Activated CD4-positive, alpha-beta T cell treated with anti-CD3 and anti-CD28 coated beads for 36 hours (primary cell): ENCODE measurements around the gene ASNS. TPM values are rescaled to one million over a fixed set of nuclear protein-coding genes. Genes with fewer than 3 reads are reported as not detected.
"Not testable (repeated sequence)": the region's sequence is repeated elsewhere in the genome, so short reads cannot be mapped to it uniquely, and the experiment has no call there.

ENCODE experiments used
- ATAC-seq: fragments of 200-7000 bp; cut with Tn5 transposase; one replicate; pipeline ENCODE4 v1.10.0; 2021; ENCODE audit warnings: mild to moderate bottlenecking, moderate library complexity
- CTCF ChIA-PET: fragments of 350-600 bp; sonication (Branson Sonifier 250); formaldehyde crosslinking; loops from one replicate; lab custom pipeline; 2021; ENCODE audit warnings: antibody characterized with exemption; lab: Charles Lee
- POLR2A ChIA-PET: fragments of 350-600 bp; sonication (Branson Sonifier 250); formaldehyde crosslinking; loops from one replicate; lab custom pipeline; 2021; ENCODE audit warnings: antibody characterized with exemption, inconsistent platforms; lab: Charles Lee
- DNase-seq: peaks from one replicate; pipeline ENCODE4 v3.0.0-alpha.2; 2020
- H3K27ac Mint-ChIP-seq: one replicate; pipeline ENCODE4 v1.8.0; 2021; ENCODE audit warnings: mixed read lengths
- H3K27me3 Mint-ChIP-seq: one replicate; pipeline ENCODE4 v1.8.0; 2021; ENCODE audit warnings: mixed read lengths
- H3K36me3 Mint-ChIP-seq: one replicate; pipeline ENCODE4 v1.8.0; 2021; ENCODE audit warnings: low read depth, mixed read lengths
- H3K4me1 Mint-ChIP-seq: one replicate; pipeline ENCODE4 v1.8.0; 2021; ENCODE audit warnings: mixed read lengths
- H3K4me3 Mint-ChIP-seq: one replicate; pipeline ENCODE4 v1.8.0; 2021; ENCODE audit warnings: mild to moderate bottlenecking, moderate library complexity, mixed read lengths
- H3K9me3 Mint-ChIP-seq: one replicate; pipeline ENCODE4 v1.8.0; 2021; ENCODE audit warnings: low read depth, mixed read lengths
- intact Hi-C, 2 experiments: fragments of 100-400 bp; cut with DNase I in 1 of 2; cut with micrococcal nuclease in 1 of 2; formaldehyde crosslinking; loops; one replicate each; pipeline versions ENCODE4 v1.14.2 to v1.15.1; 2022 to 2024; cut with DNase I, micrococcal nuclease
- total RNA-seq, 2 experiments: library from RNA; stranded (reverse); gene quantifications; one replicate each; pipeline ENCODE4 v1.2.3, GENCODE V29; 2021

ASNS gene
- total RNA-seq, 2 experiments from 2014 or later: 228 to 247 TPM

DNA sequence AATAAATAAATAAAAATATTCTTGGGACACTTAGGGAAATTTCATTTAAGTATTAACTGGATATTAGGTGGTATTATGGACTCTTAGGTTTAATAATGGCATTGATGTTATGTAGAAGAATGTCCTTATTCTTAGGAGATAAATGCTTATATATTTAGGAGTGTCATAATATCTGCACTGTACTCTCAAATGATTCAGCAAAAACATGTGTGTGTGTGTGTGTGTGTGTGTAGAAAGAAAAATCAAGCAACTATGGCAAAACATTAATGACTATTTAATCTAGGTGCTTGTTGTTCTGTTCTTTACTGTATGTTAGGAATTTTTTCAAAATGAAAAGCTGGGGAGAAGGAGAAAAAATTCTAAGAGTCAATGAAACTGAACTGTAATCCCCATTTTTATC, 3.9 kb downstream of the ASNS start:
- Mint-ChIP-seq H3K27ac (no peak overlapping the region), H3K27me3 (no peaks in the 10 kb centered on the region), H3K36me3 (peaks cover 56% of the 10 kb centered on the region), H3K4me3 (no peak overlapping the region), H3K9me3 (no peaks in the 10 kb centered on the region), H3K4me1 (peaks cover 23% of the 10 kb centered on the region)
- POLR2A ChIA-PET: no interaction called here
- ATAC-seq (no peak), DNase-seq (no peak)
- intact Hi-C loops: no loop called here
- CTCF ChIA-PET: interaction anchor here (0.6 kb wide), 1 partner anchor 131 kb away, joined by 3 read pairs; no protein-coding TSS in a partner anchor

GRCh38 chr7:97865104-97865503, 7.1 kb downstream of the ASNS start:
- CTCF ChIA-PET: no interaction called here
- intact Hi-C loops: no loop called here

GRCh38 chr7:97859606-97860204, 12.5 kb downstream of the ASNS start:
- Mint-ChIP-seq H3K27ac (no peak overlapping the region), H3K36me3 (peaks cover 72% of the 10 kb centered on the region), H3K9me3 (no peaks in the 10 kb centered on the region), H3K4me3 (no peak overlapping the region), H3K27me3 (no peaks in the 10 kb centered on the region), H3K4me1 (peaks cover 9% of the 10 kb centered on the region)
- no peak for DNase-seq
- intact Hi-C loops: no loop called here
- no peak for ATAC-seq
- POLR2A ChIA-PET: no interaction called here
- CTCF ChIA-PET: no interaction called here

More at GRCh38 chr7:97865104-97865503, 7.1 kb downstream of the ASNS start:
- no peaks in the 10 kb centered on the region for H3K9me3 Mint-ChIP-seq
- H3K27me3 Mint-ChIP-seq: no peaks in the 10 kb centered on the region
- ATAC-seq (no peak), DNase-seq (no peak)
- peaks cover 18% of the 10 kb centered on the region for H3K4me1 Mint-ChIP-seq
- no peak overlapping the region for H3K4me3 Mint-ChIP-seq
- POLR2A ChIA-PET: no interaction called here
- H3K27ac Mint-ChIP-seq: no peak overlapping the region
- H3K36me3 Mint-ChIP-seq: peaks cover 71% of the 10 kb centered on the region

DNA sequence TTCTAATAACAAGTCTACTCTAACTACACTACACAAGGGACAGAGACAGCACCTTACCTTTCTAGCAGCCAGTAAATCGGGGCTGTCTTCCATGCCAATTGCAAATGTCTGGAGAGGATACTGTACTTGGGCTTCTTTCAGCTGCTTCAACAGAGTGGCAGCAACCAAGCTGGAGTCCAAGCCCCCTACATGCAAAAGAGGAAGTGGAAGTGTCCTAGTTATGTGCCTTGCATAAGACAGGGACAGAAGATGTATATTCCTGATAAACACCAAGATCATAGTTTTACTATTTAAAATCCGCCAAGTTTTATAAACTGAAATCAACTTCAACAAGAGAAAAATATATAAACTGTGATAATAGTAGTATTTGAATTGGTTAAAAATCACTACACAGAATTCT, 14.0 kb downstream of the ASNS start:
- Mint-ChIP-seq H3K4me1 (peaks cover 4% of the 10 kb centered on the region), H3K27ac (no peak overlapping the region), H3K36me3 (peaks cover 76% of the 10 kb centered on the region), H3K4me3 (no peak overlapping the region), H3K9me3 (no peaks in the 10 kb centered on the region), H3K27me3 (no peaks in the 10 kb centered on the region)
- intact Hi-C loops: no loop called here
- no peak for ATAC-seq
- DNase-seq: no peak
- POLR2A ChIA-PET: no interaction called here
- CTCF ChIA-PET: interaction anchor here (0.5 to 1.2 kb wide), 3 partner anchors 120 to 1761 kb away, joined by 3 to 4 read pairs (median 3); no protein-coding TSS in a partner anchor

DNA sequence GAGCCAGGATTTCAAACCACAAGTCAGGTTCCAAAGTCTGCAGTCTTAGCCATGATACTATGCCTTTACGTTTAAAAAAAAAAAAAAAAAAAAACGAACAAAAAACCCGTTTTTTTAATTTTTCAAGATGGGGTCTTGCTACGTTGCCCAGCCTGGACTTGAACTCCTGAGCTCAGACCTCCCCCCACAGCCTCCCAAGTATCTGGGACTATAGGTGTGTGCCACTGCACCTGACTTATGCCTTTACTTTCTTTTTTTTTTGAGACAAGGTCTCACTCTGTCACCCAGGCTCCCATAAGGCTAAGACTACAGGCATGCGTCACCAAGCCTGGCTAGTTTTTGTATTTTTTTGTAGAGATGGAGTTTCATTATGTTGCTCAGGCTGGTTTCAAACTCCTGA, 14.7 kb downstream of the ASNS start:
- DNase-seq (no peak), ATAC-seq (no peak)
- POLR2A ChIA-PET: no interaction called here
- CTCF ChIA-PET: interaction anchor here (0.6 to 1.4 kb wide), 2 partner anchors 9 to 10 kb away, joined by 3 to 5 read pairs; no protein-coding TSS in a partner anchor
- Mint-ChIP-seq H3K4me1 (peaks cover 3% of the 10 kb centered on the region), H3K27ac (no peak overlapping the region), H3K9me3 (no peaks in the 10 kb centered on the region), H3K27me3 (no peaks in the 10 kb centered on the region), H3K36me3 (peaks cover 74% of the 10 kb centered on the region), H3K4me3 (no peak overlapping the region)
- intact Hi-C loops: no loop called here

- Mint-ChIP-seq H3K36me3 (peaks cover 52% of the 10 kb centered on the region), H3K4me3 (no peak overlapping the region), H3K9me3 (no peaks in the 10 kb centered on the region), H3K4me1 (no peaks in the 10 kb centered on the region), H3K27ac (no peak overlapping the region), H3K27me3 (no peaks in the 10 kb centered on the region)
- ATAC-seq (no peak), DNase-seq (no peak)
- ChIA-PET POLR2A (no interaction called here), CTCF (no interaction called here)
- intact Hi-C loops: no loop called here
Observed at GRCh38 chr7:97851683-97852082, 20.5 kb downstream of the ASNS start.

DNA sequence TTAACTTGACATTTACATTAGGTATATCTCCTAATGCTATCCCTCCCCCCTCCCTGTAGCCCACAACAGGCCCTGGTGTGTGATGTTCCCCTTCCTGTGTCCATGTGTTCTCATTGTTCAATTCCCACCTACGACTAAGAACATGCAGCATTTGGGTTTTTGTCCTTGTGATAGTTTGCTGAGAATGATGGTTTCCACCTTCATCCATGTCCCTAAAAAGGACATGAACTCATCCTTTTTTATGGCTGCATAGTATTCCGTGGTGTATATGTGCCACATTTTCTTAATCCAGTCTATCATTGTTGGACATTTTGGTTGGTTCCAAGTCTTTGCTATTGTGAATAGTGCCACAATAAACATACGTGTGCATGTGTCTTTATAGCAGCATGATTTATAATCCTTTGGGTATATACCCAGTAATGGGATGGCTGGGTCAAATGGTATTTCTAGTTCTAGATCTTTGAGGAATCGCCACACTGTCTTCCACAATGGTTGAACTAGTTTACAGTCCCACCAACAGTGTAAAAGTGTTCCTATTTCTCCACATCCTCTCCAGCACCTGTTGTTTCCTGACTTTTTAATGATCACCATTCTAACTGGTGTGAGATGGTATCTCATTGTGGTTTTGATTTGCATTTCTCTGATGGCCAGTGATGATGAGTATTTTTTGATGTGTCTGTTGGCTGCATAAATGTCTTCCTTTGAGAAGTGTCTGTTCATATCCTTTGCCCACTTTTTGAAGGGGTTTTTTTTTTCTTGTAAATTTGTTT, 21.8 kb downstream of the ASNS start:
- H3K4me3 Mint-ChIP-seq, CTCF ChIA-PET, ATAC-seq, H3K27me3 Mint-ChIP-seq, DNase-seq, H3K4me1 Mint-ChIP-seq, intact Hi-C loops, H3K9me3 Mint-ChIP-seq, H3K27ac Mint-ChIP-seq, POLR2A ChIA-PET: not testable (repeated sequence)
- peaks cover 43% of the 10 kb centered on the region for H3K36me3 Mint-ChIP-seq

DNA sequence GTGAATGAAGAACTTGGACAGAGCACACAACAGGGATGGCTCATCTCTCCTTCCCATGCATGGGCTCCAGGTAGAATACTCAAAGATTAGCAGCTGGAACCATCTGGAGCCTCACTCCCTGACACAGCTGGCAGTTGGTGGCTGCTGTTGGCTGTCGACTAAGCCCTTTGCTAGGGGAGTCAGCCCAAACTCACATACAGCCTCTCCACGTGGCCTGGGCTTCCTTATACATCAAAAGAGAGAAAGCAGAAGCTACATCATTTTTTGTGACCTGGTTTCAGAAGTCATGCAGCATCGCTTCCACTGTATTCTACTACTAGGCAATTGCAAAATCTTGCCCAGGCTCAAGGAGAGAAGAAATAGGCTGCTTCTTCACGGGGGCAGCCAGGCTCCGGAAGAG, 24.4 kb downstream of the ASNS start:
- ATAC-seq (no peak), DNase-seq (no peak)
- POLR2A ChIA-PET: interaction anchor here (1.4 kb wide), 1 partner anchor 24 kb away, joined by 3 read pairs; the partner anchor contains the start of gene ASNS
- Mint-ChIP-seq H3K9me3 (no peaks in the 10 kb centered on the region), H3K4me3 (no peak overlapping the region), H3K36me3 (peaks cover 21% of the 10 kb centered on the region), H3K27ac (no peak overlapping the region), H3K4me1 (no peaks in the 10 kb centered on the region), H3K27me3 (no peaks in the 10 kb centered on the region)
- CTCF ChIA-PET: interaction anchor here (0.6 to 2.7 kb wide), 4 partner anchors 9 to 123 kb away, joined by 3 to 15 read pairs (median 6); no protein-coding TSS in a partner anchor
- intact Hi-C loops: loop anchor here in 1 of 2 experiments (5.0 kb wide), 1 partner anchor 670 kb away; no protein-coding TSS in a partner anchor

DNA sequence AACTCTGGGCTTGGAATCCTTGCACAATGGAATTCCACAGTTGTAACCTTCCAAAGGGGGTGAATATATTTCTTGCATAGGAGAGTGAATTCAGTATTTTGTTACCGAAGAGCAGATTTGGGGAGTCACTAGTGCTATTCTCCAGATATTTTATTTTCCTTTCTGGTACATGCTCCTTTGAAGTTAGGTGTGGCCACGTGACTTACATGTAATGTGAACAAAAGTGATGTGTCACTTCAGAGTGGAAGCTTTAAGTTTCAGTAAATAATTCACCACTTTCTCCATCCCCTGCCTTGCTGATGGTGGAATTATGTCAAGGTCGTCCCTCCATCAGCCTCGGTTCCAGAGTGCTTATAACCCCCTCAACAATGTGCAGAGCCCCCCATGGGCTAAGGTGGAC, 25.3 kb downstream of the ASNS start:
- Mint-ChIP-seq H3K36me3 (peaks cover 13% of the 10 kb centered on the region), H3K4me3 (no peak overlapping the region), H3K27me3 (peaks cover 3% of the 10 kb centered on the region), H3K4me1 (no peaks in the 10 kb centered on the region), H3K27ac (no peak overlapping the region), H3K9me3 (no peaks in the 10 kb centered on the region)
- DNase-seq (no peak), ATAC-seq (no peak)
- ChIA-PET POLR2A (no interaction called here), CTCF (interaction anchor here (1.6 to 2.7 kb wide), 2 partner anchors 10 to 11 kb away, joined by 5 to 15 read pairs; no protein-coding TSS in a partner anchor)
- intact Hi-C loops: loop anchor here in 1 of 2 experiments (5.0 kb wide), 1 partner anchor 670 kb away; no protein-coding TSS in a partner anchor

DNA sequence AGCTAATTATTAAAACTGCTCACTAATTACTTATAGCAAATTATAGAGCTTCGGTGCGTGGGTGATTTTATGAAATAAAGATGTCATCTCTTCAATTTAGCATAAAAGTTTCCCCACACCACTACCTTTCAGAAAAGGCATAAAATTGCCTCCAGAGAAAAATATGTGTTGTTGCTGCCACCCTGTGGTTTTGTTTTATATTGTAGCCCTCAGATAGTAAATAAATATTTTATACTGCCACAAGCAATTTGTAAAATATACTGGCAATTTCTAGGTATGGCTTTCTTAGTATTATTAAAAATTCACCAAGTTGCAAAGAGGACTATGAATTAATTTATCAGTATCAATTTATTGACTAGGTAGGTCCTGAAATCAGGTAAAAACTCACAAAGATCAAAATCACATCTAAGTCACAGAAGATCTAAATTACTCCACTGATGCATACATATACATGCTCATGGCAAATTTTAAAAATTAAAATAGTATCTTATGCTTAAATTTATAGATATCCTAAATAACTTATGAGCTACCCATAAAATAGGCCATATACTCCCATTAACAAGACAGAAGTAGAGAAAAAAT, 26.5 kb downstream of the ASNS start:
- no peaks in the 10 kb centered on the region for H3K9me3 Mint-ChIP-seq
- no peak overlapping the region for H3K4me3 Mint-ChIP-seq
- ATAC-seq: no peak
- no peaks in the 10 kb centered on the region for H3K4me1 Mint-ChIP-seq
- intact Hi-C loops: loop anchor here in 1 of 2 experiments (2.0 to 5.0 kb wide), 2 partner anchors 668 to 741 kb away; no protein-coding TSS in a partner anchor
- H3K36me3 Mint-ChIP-seq: peaks cover 4% of the 10 kb centered on the region
- ChIA-PET CTCF (interaction anchor here (0.5 to 2.7 kb wide), 6 partner anchors 9 to 1929 kb away, joined by 3 to 15 read pairs (median 3); partner anchors contain the start of gene ASNS), POLR2A (no interaction called here)
- no peak overlapping the region for H3K27ac Mint-ChIP-seq
- H3K27me3 Mint-ChIP-seq: peaks cover 5% of the 10 kb centered on the region
- DNase-seq: peak; percentile 20

DNA sequence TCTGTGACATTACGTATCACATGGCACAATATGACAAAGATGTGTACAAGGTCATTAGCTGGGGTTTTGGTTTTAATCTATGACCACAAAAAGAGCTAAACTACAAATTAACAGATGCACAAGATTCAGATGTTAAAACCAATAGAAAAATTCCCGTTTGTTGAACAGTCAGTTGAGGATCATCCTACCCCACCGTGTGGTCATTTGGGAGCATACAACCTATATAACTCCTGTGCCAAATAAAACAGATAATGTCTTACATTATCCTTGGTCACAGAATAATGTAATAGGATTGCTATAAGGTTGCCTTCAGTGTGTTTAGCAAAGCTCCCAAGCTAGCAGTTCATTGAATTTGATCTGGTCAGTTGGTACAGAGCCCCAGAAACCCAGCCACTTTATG, 28.2 kb downstream of the ASNS start:
- CTCF ChIA-PET: interaction anchor here (0.6 to 1.8 kb wide), 4 partner anchors 9 to 1017 kb away, joined by 3 to 7 read pairs (median 4); no protein-coding TSS in a partner anchor
- no peak for DNase-seq
- intact Hi-C loops: loop anchor here in 1 of 2 experiments (2.0 kb wide), 1 partner anchor 739 kb away; no protein-coding TSS in a partner anchor
- no peak for ATAC-seq
- Mint-ChIP-seq H3K27ac (no peak overlapping the region), H3K36me3 (no peaks in the 10 kb centered on the region), H3K4me3 (no peak overlapping the region), H3K4me1 (no peaks in the 10 kb centered on the region), H3K9me3 (no peaks in the 10 kb centered on the region), H3K27me3 (peaks cover 8% of the 10 kb centered on the region)
- POLR2A ChIA-PET: no interaction called here
